ENCODE measurements around the gene GAREM1.
"Not testable (repeated sequence)": the region's sequence is repeated elsewhere in the genome, so short reads cannot be mapped to it uniquely, and the experiment has no call there.

The GAREM1 gene

DNA sequence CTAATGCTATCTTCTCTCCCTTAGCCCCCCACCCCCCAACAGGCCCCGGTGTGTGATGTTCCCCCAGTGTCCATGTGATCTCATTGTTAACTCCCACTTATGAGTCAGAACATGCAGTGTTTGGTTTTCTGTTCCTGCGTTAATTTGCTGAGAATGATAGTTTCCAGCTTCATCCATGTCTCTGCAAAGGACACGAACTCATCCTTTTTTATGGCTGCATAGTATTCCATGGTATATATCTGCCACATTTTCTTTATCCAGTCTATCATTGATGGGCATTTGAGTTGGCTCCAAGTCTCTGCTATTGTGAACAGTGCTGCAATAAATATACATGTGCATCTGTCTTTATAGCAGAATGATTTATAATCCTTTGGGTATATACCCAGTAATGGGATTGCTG, 179.1 kb downstream of the GAREM1 start:
- DNase-seq (ENCODE audit: low read depth in 3 of 3): not testable (repeated sequence)

DNA sequence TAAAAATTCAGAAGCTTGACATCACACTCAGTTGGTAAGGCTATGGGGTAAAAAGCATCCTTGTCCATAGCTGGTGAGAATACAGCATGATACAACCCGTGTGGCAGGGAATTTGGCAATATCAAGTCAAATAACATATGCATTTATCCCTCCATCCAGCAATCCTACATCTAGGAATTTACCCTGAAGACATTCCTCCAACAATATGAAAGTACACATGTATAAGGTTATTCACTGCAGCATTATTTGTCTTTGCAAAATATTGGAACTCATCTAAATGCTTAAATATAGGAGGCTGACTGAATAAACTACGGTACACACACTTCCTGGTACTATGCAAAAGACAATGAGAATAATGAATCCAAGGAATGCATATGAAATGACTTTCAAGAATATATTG, 179.9 kb downstream of the GAREM1 start:
- DNase-seq (ENCODE audit: low read depth in 3 of 3): no peak

DNA sequence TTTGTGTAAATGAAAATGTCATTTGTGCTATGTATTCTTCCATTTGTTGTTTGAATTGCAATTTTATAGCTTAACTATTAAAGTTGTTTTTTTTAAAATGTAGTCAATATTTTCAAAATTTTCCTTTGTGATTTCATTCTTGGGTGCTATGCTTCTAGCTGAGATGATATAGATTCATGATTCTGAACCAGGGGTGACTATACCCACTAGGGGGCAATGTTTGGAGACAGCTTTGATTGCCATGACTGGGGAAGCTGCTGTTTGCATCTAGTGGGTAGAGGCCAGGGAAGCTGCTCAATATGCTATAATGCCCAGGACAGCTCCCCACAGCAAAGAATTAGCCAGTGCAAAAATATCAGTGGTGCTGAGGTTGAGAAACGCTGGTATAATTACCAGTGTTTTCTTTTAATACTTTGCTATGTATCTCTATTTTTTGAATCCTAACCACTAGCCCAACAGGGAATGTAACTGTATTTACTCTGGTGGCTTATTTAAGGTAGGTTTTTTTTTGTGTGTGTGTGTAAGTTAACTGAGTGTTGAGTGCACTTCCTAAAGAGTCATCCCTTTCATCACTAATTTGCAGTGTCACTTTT, 181.1 kb downstream of the GAREM1 start:
- peak in 2 of 3 experiments; percentile 3 to 11 for DNase-seq (ENCODE audit: low read depth in 3 of 3)

DNA sequence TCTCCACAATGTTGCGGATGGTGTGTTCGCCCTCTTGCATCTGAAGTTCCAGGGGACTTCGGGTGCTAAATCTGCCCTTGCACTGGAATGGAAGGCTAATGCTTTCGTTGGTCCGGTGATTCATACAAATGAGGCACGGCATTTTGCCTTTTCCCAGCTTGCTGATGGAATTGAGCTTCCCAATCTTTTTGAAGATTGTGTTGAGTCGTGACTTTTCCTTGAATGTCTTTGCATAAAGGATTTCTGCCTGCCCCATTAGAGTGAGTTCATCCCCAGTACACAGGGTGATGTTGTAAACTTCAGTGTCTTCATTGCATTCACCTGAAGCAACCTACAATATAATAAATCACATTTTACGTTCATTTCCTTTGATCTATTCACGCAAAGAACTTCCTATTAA, 182.8 kb downstream of the GAREM1 start:
- no peak for DNase-seq (ENCODE audit: low read depth in 3 of 3)

DNA sequence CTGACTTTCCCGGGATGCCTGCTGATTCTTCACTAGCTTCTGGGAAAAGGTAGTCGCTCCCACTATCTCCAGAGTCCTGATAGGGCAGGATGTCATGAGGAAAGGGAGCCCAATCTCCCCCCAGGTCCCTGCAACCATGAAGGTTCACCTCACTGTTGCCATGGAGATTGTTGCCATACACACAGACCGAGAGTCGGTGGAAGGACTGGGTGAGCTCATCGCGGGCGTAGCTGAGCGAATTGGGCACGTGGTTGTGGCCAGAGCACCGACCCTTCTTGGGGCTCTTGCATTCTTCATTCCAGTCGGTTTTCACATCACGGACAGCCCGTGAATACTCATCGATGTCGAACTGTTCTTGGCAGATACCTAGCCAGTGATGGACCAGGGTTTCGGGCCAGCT, 183.4 kb downstream of the GAREM1 start:
- DNase-seq (ENCODE audit: low read depth in 3 of 3): no peak

DNA sequence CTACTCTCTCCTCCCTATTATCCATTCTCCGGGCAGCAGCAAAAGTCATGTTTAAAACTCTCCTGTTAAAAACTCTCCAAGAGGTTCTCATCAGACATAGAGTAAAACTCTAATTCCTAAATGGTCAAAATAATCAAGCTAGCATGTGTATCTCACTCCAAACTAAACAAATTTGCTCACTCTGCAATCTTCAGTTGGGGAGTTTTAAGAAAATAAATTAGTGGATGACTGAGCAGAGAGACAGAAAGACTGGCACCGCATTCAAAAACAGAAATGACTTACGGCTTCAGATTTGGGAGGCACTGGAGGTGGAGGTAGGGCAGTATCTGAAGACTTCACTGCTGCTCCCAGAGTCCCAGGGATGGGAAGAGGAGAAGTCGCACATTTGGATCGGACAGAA, 183.9 kb downstream of the GAREM1 start:
- no peak for DNase-seq (ENCODE audit: low read depth in 3 of 3)

DNA sequence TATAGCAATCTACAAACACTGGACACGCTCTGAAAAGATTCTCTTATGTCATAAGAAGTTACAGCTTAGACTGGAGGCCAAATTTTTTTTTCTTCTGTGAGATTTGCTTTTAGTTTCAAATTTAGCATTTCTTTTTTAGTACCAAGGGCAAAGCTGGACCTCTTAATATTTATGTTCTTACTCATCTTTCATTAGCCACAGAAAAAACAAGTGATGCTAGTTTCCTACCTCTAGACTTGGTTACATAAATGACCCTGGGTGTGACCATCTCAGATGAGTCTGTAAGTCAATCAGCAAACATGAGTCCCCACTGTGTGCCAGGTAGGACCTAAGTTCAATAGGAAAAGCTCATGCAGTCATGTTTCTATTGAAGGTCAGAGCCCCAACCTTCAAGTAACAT, 186.4 kb downstream of the GAREM1 start:
- no peak for DNase-seq (ENCODE audit: low read depth in 3 of 3)

DNA sequence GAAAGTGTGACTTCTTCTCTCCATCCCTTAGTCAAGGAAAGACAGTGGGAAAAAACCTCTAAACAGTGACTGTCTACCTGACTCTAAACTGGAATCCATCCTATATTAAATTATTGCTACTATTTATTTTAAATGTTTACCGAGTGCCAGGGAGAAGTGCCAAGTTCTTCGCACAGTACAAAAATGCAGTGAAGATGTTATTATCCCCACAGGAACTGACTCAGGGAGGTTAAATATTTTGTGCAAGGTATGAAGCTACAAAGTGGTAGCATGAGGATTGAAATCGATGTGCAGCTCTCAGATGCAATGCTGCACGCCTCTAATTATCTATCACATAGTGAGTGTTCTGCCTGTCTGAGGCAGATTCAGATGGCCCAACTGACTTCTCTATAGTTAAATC, 189.8 kb downstream of the GAREM1 start:
- no peak for DNase-seq (ENCODE audit: low read depth in 3 of 3)

DNA sequence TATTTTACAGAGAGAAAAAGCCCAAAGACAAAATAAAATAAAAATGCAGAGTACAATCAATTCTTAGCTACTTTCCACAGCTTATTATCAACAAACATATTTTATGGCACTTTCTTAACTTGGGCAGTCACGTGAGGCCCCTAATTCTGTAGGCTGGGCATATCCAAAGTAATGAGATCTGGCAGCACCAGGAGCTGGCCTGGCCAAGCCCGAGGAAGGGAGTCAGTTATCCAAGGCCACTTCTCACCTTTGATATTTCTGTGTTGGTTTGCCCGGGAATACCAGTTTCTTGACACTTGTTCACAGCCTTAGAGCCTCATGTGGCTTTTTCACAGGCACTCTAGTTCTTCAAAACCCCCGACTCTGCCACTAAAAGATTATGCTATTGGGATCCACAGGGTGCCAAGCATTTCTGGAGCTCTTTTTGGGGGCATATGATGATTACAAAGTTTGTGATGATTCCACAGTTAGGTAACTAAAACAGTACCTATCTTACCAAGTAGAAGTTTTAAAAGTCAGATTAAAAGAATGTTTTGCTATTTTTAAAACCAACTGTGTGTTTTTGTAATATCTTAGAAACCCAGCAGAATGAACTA, 190.4 kb downstream of the GAREM1 start:
- DNase-seq (ENCODE audit: low read depth in 3 of 3): no peak

DNA sequence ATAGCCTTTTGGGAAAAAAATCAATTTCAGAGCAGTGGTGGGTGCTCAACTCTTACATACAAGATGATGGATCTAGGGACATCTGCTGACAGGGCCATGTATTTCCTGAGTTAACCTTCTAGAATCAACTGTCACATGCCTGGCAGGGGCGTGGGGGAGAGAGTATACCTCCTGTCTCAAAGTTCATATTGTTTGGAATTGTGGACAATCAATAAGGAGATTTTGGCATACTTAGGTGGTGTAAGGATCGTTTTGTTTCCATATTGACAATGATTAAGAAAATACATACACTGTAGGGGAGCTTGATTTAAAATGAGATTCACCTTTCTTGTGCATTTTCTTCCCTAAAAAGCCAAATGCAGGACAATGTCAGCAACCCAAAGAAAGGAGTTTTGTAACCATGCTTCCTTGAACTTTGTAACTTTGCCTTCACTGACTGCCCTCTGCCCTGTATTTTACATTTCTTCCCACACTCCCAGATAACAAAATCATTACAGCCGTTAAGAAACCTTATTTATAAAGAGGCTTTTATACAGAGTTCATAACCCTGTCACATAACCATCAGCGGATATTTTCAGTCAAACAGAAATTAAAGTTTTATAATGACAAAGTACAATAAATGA, 192.4 kb downstream of the GAREM1 start:
- DNase-seq (ENCODE audit: low read depth in 3 of 3): no peak

DNA sequence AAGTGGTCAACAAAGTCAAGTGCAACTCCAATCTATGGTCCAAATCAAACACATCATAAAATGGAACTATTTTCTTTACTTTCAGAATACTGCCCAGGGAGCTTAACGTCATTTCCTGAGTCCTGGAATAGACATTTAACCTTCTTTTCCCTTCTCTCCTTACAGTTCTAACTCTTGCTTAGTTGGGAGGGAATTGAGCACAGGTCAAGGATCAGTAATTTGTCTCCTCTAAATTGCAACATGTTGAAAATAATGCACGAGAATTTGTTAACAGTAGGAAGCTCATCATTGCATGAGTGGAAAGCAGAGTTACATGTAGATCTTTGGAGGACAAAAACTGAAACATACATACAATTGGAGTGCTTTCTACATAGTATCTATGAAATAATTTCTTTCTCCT, 193.1 kb downstream of the GAREM1 start:
- DNase-seq (ENCODE audit: low read depth in 3 of 3): no peak

DNA sequence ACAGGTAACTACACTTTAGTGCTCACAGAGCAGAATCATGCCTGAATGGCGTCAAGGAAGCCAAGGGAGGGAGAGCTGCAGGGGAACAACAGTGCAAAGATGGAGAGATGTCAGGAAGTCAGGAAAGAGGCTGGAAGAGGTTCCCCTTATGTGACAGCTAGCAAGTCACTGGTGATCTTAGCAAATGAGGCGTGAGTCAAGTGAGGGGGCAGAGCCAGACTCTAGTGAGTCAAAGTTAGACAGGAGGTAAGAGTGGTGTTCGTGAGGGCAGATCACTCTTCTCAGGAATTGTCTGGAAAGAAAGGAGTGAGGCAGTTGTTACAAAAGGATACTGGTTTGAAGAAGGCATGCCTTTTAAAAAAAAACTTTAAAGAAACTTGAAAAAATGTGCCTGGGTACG, 193.8 kb downstream of the GAREM1 start:
- DNase-seq (ENCODE audit: low read depth in 3 of 3): no peak

DNA sequence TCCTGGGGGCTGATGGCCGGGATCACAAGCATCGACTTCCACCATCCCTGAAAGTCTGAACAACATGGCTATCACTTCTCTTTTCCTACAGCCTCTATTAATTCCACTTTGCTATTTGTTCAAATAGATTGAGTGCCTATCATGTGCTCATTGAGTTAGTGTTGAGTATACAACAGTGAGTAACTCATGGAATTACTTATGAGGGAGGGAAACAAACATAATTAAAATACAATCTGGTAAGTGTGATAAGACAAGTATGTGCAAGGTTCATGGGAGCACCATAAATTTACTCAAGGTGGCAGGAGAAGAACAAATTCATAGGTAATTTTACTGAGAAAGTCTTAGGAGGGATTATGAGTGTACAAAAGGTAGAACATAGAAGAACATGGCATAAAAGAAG, 194.4 kb downstream of the GAREM1 start:
- no peak for DNase-seq (ENCODE audit: low read depth in 3 of 3)

DNA sequence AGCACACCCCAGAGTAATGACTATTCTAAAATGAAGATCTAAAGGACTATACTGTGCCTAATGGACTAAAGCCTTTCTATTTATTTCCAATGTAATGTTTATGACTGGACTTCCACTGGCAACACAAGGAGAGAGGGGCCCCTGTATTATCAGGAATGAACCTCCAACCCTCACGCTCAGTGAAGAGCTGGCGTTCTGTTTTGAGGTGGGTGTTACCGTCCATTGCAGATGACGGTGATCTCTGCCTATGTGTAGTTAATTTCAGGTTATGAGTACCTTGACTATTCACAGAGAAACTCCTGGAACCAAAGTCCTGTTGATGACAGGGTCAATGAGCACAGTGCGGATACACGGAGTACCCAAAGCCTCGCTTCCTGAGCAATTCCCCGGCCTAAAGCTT, 195.5 kb downstream of the GAREM1 start:
- no peak for DNase-seq (ENCODE audit: low read depth in 3 of 3)

DNA sequence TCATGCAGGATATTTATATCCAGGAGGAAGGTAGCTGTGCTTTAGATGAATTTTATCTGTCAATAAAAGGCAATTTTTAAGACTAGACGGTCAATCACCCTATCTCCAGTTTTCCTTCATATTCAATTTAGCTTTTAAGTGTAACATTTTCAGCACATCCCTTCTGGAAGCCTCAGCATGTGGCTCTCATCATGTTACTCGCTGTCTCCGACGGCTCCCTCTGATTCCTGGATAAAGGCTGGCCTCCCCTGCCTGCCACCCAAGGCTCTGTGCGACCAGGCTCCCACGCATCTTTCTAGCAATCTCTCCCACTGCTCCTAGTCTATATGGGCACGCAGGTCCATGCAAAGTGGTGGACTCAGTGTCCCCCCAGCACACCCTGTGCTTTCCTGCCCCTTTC, 196.4 kb downstream of the GAREM1 start:
- no peak for DNase-seq (ENCODE audit: low read depth in 3 of 3)

DNA sequence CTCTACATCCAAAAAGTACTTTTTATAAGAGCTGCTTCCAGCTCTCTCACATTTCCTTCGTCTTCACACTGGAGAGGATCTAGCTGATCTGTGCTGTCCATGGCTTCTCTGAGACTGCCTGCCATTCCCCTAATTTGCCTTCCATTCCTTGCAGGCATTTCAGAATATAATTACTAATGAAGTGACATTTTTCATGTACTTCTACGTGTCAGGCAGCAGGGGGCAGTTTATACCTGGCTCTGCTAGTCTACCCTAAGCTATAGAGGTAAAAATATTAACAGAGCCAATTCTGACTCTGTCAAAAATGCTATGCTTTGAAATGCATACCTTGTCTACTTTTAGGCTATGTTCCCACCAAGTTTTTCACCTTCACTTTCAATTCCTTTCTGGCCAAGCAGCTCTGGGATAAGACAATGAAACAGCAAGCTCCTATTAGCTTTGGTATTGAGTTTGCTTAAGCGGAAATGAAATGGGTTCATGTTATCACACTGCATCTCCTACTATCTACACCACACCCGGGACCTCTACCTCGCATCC, 198.9 kb downstream of the GAREM1 start:
- DNase-seq (ENCODE audit: low read depth in 3 of 3): peak in 1 of 3 experiments; percentile 12

DNA sequence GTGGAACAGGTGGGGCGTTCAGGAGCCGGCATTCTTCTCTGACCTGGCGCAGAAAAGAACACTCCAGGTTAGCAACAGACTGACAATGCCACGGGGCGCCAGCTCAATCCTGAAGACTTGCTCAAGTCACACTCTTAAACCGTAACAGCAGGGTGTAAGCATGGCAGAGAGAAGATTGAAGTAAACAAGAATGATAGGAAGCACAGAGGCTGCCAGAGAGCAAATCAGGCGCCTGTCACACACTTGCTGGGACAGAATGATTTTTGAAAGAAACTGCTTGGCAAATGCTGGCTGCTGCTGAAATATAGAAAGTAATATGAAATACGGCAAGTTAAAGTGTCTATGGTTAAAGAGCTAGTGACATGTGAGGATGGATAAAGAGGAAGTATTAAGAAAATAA, 200.3 kb downstream of the GAREM1 start:
- no peak for DNase-seq (ENCODE audit: low read depth in 3 of 3)

DNA sequence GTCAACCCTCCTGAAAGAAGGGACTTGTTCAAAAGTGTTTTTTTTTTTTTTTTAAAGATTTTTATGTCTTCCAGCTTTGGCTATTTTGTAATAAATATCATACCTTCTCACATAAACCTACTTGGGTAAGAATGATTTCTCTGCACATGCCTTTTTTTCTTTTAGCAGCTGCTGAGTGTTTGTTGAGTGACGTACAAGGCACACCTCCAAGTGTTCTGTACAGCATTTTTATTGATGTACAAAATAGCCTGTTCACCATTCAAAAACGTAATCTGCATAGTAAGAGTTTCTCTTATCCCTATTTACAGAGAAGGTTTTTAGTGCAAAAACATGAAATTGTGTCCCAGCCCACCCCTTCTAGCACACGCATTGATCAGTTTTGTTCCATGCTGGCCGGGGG, 203.2 kb downstream of the GAREM1 start:
- no peak for DNase-seq (ENCODE audit: low read depth in 3 of 3)

DNA sequence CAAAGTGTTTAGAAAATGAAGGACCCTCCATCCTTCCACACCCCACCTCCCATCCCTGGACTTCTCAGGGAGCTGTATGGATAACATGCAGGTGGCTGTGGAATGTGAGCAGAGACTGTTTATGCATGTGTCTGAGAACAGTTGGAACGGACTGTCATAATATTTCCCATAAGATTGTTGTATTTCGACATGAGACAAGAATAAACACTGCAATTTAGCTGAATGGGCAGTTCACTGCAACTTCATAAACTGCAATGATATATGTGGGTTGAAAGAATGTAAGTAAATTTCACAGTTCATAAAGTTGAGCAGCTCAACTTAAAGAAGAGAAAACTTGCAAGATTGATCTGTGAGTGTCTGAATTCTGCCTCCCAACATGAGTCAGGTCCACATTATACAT, 206.3 kb downstream of the GAREM1 start:
- DNase-seq (ENCODE audit: low read depth in 3 of 3): no peak

DNA sequence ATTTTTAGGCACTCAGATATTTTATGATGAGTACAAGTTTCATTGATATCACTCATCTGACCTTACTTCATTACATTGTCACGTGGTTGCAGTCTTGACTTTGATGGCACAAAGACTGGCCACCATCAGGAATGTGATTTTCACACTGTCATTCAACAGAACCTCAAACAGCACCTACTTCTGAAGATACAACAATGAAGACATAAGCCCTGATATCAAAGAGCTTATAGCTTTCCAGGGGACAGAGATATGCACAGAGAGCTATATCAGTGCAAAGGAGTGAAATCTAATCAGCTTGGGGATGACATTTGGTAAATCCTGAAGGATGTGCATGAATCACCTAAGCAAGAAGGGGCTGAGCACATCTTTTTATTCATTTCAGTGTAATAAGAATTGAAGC, 208.6 kb downstream of the GAREM1 start:
- no peak for DNase-seq (ENCODE audit: low read depth in 3 of 3)

DNA sequence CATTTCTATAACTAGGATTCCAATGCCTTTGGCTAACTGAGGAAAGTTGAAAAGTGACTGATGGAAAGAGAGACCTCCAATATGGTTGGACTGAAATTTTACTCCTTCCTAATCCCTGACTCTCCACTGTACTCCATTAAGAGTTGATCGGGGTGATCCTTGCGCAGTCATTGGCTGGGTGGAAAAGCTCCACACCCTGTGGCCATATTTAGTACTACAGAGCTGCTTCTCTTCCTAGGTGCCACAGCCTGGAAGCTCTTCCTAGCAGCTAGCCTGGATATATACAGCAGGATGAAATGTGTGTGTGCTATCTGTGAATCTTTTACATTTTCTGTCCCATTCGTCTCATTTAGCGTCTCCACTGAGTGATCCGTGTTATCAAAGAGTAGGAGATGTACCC, 209.7 kb downstream of the GAREM1 start:
- no peak for DNase-seq (ENCODE audit: low read depth in 3 of 3)

DNA sequence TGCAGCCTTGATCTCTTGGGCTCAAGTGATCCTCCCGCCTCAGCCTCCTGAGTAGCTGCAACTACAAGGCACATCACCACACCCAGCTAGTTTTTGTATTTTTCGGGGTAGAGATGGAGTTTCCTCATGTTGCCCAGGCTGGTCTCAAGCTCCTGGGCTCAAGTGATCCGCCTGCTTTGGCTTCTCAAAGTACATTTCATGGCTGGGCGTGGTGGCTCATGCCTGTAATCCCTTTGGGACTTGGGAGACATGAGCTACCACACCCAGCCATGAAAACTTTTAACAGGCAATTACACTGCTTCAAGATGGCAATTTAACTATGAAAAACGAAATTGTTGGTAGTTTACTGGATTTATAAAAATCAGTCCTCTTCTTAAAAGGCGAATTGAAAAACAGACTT, 211.1 kb downstream of the GAREM1 start:
- no peak for DNase-seq (ENCODE audit: low read depth in 3 of 3)

DNA sequence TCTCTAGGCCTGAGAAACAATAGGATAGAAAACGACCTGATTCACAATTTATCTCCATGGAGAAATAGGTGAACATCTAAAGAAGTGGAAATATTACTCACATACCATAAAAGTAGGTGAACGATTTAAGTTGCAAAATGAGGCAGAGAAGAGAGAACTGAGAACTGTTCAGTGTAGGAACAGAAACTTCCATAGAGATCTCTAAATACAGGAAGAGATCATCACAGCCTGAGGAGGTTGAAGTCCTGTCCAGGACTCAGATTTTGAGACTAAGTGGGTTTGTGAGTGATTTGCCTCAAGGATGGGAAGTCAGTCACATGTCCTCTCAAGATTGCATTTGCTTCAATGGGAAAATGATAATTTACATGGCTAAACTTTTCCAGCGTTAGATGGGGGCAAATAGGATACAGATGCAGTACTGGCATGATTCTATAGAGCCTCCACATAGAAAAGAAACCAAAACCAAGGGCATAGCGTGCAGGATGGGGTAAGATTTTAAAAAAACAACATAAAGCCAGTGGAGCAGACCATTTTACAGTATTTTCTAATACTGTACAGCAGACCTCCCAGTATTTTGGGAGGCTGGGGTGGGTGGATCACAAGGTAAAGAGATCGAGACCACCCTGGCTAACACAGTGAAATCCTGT, 212.0 kb downstream of the GAREM1 start:
- DNase-seq (ENCODE audit: low read depth in 3 of 3): no peak

Measured in stimulated activated CD4-positive, alpha-beta T cell treated with anti-CD3 and anti-CD28 coated beads, TNF-alpha, amount 100 ng/mL, for 24 hours (primary cell).